ENCODE data around the gene STK11.

Gene STK11

DNA sequence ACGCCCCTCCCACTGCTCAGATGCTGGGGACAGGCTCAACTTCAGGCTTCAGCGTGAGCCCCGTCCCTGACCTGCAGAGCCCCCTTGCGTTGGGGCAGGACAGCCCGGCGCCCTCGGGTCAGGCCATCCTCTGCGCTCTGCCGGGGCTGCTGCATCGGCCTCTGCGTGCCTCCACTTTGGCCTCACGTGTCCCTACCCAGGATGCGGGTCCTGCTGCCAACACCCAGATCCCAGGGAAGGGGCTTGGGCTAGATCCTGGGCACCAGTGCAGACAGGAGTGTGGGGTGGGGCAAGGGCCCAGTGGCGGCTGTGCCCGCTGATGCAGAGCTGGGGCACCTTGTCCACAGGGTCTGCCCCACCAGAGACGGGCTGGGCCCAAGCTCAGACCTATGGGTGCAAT, 19.3 kb downstream of the STK11 start:
- no peak for DNase-seq (ENCODE audit: low read depth in 2 of 2)

DNA sequence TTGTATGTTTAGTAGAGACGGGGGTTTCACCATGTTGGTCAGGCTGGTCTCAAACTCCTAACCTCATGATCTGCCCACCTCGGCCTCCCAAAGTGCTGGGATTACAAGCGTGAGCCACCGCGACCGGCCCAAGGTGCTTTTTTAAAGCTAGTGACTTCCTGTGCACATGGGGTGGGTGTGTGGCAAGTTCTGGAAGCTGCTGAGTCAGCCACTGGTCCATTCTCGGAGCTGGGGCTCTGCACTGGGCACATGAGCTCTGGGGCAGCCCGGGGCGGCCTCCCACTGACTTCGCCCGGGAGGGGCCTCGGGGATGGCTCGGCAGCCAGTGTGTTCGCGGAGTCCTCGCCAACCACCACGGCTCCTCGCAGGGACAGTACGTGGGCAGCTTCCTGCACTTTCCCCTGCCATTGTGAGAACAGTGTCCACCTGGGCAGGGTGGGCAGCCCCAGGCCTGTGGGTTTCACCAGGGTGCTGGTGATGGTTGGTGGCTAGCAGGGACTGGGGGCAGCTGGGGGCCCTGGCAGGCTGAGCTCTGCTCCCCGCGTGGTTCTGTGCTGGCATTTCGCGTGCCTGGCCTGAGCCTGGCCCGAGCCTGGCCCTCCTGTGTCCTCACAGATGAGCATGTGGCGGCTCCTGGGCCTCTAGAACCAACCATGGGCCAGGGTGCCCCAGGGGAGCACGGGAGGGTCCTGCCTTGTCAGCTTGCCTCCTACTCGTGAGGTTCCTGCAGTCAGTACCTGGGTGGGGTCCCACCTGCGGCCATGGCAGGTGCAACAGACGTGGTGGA, 20.1 kb downstream of the STK11 start:
- no peak for DNase-seq (ENCODE audit: low read depth in 2 of 2)

DNA sequence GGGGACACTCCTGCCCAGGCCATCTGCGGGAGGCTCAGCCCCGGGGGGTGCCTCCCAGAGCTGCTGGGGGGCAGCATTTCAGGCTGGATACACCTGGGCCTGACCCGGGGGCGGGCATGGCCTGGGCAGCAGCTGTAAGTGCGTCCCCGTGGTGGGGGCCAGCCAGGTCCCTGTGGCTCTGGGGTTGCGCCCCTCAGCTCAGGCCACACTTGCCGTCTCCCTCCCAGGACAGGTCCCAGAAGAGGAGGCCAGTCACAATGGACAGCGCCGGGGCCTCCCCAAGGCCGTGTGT, 20.6 kb downstream of the STK11 start:
- no peak for DNase-seq (ENCODE audit: low read depth in 2 of 2)

DNA sequence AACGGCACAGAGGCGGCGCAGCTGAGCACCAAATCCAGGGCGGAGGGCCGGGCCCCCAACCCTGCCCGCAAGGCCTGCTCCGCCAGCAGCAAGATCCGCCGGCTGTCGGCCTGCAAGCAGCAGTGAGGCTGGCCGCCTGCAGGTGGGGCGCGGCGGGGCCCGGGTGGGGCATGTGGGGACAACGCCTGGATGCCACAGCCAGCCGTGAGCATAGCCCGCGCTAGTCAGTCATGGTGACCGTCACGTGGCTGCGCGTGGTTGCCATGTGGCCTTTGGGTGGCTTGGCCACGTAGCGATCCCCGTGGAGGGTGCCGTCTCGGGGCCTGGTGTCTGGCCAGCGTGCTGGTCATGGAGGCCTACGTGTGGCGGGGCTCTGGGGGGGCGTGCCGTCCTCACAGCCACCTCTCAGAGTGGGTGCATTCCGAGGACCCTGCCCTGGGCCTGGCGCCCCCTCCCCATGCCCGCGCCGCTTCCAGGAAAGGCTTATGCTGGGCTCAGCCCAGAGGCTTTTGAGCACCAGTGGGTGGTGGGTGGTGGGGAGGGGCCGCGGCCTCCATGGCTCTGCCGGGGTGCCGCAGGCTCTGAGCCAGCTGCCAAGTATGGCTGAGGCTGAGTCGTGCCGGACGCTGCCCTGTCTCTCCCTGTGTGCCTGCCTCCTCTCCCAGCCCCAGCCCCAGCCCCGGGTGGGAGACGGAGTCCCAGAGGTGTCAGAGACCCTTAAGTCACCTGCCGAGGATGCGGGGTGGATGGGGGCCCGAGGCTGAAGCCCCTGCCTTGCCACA, 21.1 kb downstream of the STK11 start:
- DNase-seq (ENCODE audit: low read depth in 2 of 2): no peak

DNA sequence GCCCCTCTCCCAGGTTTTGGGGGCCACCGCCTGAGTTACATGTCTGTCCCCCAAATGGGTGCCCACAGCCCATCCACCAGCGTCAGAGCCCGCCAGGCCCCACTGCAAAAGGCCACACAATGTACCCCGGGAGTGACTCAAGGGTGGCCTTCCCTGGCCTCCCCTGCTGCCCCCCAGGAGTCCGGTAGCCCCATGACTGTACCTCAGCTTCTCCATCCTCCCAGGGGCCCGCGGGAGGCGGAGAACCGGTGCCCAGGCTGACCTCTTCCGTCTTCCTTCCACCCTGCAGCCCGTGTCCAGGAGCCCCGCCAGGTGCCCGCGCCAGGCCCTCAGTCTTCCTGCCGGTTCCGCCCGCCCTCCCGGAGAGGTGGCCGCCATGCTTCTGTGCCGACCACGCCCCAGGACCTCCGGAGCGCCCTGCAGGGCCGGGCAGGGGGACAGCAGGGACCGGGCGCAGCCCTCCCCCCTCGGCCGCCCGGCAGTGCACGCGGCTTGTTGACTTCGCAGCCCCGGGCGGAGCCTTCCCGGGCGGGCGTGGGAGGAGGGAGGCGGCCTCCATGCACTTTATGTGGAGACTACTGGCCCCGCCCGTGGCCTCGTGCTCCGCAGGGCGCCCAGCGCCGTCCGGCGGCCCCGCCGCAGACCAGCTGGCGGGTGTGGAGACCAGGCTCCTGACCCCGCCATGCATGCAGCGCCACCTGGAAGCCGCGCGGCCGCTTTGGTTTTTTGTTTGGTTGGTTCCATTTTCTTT, 21.9 kb downstream of the STK11 start:
- no peak for DNase-seq (ENCODE audit: low read depth in 2 of 2)

DNA sequence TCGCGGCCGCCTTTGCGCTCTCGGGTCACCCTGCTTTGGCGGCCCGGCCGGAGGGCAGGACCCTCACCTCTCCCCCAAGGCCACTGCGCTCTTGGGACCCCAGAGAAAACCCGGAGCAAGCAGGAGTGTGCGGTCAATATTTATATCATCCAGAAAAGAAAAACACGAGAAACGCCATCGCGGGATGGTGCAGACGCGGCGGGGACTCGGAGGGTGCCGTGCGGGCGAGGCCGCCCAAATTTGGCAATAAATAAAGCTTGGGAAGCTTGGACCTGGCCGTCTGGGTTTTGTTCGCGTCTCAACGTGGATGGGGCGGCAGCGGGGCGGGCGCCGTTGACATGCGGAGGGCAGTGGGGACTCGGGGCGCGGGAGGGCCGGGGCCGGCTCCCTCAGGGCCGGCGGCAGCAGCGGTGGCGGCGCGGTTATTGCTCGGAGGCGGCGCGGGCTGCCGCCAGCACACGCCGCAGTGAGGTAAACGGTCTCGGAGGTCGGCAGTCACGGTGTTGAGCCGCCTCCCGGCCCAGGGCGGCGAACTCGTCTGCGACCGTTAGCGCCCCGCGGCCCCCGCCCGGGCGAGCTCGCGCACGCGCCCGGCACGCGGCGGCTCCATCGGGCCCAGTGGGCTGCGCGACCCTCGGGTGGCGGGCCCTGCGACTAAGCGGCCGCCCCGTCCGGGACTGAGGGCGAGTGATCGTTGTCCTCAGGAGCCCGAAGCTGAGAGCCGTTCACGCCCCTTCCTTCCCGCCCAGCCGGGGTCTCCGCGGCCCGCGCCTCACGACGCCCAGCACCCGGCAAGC, 22.8 kb downstream of the STK11 start:
- no peak for DNase-seq (ENCODE audit: low read depth in 2 of 2)

DNA sequence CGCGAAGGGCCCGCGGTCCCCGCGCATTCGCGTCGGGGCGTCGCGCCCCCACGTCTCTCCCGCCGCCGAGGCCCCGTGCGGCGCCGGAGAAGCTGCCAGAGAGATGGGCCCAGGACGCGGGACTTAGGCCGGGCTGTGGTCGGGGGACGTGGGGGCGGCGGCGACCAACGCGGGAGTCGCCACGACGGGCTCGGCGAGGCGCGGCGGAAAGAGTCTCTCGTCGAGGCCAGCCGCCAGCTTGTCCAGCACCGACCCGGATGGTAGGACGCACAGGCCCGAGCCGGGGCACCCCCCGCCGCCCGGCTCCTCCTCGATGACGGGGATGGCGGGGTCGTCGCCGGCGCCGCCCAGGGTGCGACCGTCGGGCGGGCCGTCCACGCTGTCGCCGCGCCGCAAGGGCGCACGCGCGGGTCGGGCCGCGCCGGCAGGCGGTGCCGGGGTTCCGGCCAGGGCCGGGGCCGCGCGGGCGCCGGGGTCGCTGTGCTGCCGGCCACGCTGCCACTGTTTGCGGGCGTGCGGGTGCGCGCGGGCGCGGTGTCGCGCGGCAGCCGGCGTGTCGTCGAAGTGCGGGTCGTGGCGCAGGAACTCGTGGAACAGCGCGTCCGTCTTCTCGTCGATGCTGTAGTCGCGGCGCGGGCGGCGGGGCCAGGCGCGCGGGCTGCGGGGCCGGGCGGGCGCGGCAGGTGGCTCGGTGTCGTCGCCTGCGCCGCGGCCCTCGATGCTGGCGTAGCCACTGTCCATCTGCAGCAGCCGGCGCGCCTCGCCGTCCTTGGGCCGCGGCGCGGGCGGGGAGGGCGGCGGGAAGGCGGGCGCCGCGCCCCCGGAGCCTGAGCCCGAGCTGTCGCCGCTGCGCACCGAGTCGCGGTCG, 23.7 kb downstream of the STK11 start:
- no peak for DNase-seq (ENCODE audit: low read depth in 2 of 2)

DNA sequence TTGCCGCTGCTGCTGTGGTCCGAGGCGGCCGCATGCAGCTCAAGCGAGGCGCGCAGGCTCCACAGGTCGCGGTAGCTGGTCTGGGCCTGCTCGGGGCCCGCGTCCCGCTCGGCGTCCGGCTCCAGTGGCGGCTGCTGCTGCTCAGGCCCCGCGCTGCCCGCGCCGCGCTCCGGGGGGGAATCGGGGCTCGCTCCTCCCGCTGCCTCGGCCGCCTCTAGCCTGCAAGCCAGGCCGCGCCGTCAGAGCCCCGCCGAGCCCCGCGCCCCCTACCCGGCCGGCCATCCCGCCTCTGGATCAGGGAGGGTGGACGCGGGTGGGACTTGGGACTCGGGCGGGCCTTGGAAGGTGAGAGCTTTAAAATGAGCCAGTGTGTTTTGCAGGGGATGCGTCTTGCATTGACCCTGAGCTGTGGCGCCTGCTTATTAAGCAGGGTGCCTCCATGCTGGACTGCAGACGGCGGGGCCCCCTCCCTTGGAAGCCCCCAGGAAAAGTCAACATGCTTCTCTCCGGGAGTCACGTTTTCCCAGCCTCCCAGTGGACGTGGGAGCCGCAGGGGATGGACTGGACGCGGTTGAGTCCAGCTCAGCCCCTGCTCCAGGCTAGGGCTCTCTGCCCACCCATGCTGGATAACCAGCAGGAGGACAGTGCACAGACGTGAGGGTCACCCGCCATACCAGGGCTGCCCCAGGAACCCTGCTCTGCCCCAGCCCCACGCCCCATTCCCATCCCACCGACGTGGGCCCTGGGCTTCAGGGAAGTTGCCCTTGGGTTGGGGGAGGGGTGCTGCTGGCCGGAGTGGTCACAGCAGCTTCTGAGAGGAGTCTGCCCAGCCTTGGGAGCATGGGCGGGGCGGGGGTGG, 24.6 kb downstream of the STK11 start:
- no peak for DNase-seq (ENCODE audit: low read depth in 2 of 2)

DNA sequence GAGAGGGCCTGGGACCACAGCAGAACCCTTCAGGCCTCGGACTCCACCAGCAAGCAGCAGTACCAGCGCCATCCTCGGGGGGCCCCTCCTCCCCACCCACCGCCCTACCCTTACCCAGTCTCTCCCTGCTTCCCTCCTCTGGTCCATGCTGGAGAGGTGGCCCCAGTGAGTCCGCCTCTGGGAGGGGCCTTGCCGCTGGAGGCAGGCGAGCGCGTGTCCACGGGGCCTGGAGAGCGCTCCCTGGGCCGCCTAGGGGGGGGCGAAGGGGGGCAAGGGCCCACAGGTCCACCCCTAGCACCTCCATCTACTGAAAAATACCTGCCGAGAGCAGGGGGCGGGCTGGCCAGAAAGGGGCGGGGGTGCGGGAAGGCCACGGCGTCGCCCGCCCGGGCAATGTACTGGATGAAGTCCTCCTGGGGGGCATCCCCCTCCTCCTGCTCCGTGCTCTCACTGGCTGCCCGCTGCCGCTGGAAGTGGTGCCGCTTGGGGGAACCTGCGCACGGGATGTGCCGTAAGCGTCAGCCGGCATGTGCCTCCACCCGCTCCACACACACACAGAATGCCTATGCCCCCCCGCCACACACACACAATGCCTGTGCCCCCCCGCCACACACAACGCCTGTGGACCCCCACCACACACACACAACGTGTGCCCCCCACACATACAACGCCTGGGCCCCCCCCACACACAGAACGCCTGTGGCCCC, 25.4 kb downstream of the STK11 start:
- no peak for DNase-seq (ENCODE audit: low read depth in 2 of 2)

DNA sequence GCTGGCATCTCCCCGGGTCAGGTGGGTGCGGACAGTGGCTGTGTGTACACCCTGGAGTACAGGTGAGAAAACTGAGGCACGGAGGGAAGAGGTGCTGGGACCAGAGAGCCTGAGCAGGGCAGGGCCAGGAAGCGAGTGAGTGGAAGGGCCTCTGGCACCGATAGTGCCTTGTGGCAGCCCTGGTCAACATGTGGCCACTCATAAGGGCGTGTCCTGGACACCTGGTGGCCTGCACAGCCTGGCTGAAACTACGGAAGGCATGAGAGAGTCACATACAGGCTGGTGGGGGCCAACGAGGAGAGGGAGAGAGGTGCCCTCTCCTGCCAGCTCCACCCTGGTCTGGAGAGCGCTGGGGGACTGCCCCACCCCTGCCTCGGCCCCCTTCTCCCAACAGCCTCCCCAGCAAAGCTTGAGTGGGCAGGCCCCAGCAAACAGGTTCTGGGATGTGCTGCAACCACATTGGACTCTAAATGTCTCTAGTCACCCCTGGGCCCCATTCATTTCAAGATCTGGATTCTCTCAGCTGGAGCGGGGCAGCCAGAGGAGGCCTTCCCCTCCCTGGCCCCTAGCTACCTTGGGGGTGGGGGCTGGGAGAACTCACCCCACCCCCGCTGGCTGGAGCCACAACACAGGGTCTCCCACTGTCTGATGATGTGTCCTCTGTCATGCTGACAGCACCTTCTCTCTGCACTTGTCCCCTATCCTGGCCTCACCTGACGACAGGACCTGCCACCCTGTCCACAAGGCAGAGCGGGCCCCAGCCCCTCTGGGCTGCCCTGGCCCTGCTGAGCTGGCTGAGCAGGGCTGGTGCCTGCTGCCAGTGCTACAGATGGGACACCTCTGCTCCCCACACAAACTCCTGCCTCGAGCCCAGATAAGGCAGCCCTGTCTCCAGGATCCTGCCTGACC, 26.4 kb downstream of the STK11 start:
- no peak for DNase-seq (ENCODE audit: low read depth in 2 of 2)

DNA sequence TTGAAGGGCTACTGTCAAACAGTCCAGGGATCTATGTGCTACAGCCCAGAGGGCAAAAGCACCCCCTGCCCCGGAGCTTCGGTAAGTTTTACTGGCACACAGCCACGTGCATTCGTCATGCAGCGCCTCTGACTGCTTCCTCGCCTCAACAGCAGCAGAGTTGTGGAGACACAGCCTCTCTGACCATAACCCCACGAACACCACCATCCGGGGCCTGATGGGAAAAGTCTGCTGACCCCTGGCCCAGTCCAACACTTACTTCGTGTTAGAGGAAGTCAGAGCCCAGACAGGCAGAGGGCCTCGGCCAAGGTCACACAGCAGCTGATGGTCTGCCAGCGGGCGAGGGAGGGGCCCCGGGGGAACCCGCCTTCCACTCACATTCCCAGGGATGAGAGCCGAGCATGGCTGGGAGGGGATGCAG, 27.1 kb downstream of the STK11 start:
- no peak for DNase-seq (ENCODE audit: low read depth in 2 of 2)

DNA sequence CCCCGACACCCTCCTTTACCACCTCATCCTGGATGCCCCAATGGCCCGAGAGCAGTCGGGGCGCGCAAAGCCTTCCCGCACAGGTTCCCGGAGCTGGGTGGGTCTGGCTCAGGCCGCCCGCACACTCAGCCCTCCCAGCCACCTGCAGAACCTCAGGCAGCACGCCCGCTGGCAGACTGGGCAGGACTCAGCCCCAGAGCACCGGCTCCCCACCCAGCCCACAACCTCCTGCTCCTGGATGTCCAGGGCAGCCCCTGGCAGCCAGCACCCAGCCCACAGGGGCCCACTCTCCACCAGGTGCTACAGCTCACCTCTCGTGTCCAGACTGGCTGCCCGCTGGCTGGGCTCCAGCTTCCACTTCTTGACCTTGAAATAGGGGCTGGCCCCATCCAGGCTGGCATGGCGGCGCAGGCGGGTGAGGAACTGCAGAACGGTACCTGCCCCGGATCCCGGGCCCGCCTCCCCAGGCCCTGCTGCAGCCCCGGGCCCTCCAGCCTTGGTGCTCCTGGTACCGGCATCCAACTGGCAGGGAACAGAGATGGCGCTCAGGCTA, 27.6 kb downstream of the STK11 start:
- DNase-seq (ENCODE audit: low read depth in 2 of 2): no peak

DNA sequence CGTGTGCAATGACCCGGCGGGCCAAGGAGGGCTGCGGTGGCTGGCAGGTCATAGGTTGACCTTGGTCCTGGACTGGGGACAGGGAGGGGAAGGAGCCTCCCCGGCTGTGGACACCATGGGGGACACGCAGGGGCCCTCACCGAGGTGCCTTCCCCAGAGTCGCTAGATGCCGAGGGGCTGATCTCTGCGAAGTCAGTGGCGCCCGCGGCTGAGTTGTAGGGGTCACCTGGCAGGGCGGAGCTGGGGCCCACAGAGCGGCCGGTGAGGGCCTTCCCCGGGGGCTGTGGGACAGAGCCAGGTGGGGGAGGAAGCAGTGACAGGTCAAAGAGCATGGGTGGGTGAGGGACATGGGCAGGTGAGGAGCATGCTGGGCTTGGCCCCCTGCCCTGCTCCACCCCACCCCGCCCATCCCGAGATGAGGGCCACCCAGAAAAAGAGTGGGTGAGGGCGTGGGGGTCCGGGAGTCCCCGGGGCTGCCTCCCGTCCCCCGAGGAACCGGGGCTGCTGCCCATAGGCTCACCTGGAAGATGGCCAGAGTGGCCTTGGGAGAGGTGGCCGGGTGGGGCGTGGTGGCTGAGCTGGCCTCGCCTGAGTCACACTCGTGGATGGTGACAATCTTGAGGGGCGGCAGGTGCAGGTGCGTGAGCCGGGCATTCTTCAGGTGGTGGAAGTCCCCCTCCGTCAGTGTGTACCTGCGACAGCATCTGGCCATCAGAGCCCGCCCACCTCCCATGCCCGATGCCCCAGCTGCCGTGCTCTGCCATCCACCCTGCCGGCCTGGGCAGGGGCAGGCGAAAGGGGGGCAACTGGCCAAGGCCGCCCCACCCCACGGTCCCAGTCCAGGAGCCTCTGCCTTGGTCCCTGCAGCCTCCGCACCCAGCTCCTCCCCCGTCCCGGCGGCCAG, 28.7 kb downstream of the STK11 start:
- DNase-seq (ENCODE audit: low read depth in 2 of 2): no peak

DNA sequence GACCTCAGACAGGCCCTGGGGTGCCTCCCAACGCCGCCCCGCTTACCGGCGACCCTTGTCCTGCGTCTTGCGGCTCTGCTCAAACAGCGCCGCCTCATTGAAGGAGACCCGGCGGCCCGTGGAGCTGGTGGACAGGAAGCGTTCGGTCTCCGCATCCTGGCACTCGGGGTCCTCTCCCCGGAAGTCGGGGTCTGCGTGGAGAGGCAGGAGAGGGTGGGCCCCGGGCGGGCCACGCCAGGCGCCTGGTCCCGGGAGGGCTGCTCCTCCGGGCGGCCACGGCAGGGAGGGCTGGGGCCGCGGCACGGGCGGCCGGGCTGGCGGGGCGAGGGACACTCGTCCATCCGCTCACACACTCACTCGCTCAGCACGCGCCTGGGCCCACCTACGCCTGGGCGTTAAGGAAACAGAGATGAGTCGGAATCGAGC, 29.4 kb downstream of the STK11 start:
- no peak for DNase-seq (ENCODE audit: low read depth in 2 of 2)

DNA sequence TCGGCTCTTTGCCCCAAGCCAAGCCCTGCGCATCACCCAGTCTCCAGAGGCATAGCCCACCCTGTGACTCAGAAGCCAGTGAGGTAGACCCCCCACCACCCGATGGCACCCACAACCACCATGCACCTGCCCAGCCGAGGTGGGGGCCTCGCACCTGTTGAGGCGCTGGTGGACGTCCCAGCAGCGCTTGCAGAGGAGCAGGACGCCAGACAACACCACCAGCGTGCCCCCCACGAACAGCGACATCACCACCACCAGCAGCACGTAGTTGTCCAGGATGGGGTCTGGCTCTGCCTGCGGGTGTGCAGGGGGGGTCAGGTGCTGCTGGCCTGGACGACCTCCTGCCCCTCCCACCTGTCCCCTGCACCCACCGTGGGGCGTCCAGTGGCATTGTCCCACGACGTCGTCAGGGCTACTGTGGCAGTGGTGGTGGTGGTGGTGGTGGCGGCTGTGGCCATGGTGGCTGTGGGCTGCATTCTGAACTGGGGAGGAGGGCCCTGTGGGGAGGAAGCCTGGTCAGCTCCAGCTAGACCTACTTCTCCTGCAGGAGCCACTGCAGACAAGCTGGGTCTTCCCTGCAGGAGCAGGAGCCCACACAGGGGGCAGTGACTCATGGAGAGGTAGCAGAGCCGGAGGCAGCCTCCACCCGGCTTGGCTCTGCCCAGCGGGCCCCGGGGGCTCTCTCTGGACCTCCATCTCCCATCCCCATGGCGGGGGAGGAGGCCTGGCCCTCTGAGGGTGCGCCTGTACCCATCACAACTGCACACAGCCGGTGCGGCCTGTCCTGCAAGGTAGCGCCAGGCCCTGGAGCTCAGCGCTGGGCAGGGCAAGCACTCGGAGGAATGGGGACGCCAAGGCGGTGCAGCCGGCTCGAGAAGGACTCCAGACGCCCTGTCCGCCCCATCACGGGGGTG, 30.3 kb downstream of the STK11 start:
- DNase-seq (ENCODE audit: low read depth in 2 of 2): no peak

DNA sequence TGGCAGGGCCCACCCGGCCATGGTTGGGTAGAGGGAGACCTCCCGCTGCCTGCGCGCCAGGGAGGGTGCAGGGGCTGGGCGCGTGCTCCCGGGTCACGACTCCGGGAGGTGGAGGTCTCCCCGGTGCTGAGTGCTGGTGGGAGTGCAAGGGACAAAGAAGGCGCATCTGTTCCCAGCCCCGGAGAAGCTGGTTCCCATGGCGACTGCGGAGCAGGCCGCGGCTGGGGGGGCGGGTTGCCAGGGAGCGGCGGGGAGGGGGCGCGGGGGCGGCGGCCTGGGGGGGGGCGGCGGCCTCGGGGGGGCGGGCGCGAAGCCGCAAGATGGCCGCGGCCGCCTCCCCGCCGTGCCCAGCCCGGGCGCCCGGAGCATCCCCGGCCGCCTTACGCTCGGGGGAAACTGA, 31.0 kb downstream of the STK11 start:
- no peak for DNase-seq (ENCODE audit: low read depth in 2 of 2)
